GM21717 (cell line): ENCODE measurements around the gene SLC25A33.

ENCODE experiments used
- ATAC-seq: cut with Tn5 transposase; IDR thresholded peaks from one replicate; pipeline ENCODE4 v1.9.1; 2021; ENCODE audit warnings: mild to moderate bottlenecking, moderate library complexity; ENCODE audit not compliant: unreplicated experiment

SLC25A33 gene

DNA sequence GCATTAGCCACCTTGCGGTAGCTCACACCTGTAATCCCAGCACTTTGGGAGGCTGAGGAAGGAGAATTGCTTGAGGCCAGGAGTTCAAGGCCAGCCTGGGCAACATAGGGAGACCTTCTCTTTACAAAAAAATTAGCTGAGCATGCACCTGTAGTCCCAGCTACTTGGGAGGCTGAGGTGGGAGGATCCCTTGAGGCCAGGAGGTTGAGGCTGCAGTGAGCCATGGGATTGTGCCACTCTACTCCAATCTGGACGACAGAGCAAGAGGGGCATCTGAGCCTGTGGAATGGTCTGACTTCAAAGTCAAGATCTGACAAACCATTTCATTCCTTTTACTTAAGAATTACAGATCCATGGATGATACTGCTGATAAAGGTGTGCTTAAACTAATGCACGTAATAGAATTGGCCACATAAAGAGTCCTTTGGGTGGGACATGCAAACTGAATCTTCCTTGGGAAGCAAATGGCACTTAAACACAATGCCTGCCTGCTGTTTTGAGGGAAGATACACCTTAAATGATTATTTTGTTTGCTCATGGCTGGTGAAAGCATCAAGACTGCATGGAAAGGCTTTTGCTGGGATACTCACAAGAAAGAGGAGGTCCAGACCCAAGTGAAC, 47.0 kb downstream of the SLC25A33 start:
- no peak for ATAC-seq

DNA sequence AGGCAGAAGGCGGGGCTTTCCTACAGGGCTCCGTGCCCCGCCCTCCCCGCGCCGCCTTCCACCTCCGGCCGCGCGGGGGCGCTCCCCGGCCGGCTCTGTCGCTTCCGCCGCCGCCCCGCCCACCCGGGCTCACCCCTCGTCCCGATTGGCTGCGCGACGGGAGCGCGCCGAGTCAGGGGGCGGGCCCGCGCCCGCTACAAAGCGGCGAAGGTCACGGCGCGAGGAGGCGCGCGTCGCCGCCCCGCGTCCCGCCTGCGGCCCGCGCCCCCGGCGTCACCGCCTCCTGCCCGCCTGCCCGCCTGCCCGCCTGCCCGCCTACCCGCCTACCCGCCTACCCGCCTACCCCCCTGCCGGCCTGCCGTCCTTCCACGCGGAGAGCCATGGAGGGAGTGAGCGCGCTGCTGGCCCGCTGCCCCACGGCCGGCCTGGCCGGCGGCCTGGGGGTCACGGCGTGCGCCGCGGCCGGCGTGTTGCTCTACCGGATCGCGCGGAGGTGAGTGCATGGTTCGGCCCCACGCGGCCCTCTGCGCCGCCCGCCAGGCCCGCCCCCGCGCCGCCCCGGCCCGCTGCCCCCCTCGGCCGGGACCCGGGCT, 49.4 kb downstream of the SLC25A33 start, which contains the start of gene TMEM201:
Gene TMEM201 (plus strand): TSS at position 361 of the 593 bp plus-strand sequence. CDS start 20 bp downstream, at position 381.
- ATAC-seq: peak; percentile 70

DNA sequence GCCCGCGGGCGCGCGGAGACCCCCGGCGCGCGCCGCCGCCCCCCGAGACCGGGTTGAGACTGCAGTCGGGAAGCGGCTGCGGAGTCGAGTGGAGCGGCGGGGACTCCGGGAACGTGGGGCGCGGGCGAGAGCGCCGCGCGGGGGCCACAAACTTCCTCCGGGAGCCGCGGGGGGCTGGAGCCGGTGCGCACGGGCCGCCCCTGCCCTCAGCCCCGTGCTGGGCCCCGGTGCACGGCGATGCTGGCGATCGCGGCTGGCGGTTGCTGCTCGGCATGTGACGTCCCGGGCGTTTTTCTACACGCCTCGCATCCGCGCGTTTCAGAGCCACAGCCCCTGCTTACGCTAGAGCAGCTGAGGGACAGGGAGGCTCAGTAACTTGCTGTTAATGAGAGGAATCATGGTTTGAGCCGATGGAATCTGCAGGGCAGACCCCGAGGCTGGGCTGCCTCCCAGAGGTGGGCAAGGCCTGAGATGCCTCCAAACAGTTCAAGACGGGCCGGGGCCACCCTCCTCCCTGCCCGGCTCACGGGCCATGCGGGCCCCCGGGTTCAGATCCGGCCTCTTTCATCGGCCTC, 50.0 kb downstream of the SLC25A33 start:
- ATAC-seq: peak; percentile 9

DNA sequence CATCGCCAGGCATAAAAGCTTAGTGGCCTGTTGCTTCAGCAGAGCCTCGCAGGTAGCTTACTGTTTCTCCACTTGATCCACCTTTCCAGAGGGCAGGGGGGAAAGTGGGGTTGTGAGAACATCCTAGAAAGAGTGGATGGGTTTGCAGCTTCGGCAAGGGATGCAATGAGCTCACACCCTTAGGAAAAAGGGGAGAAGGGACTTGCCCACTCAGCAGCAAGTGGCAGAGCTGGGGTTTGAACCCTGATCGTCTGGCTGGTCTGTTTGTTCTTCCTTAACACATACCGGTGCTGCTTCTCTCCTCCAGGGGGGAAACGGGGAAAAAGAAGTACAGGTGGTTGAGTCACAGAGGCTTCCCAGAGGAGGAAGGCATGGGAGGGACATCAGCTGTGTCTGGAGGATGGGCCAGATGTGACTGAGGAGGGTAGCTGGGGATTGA, 50.5 kb downstream of the SLC25A33 start:
- ATAC-seq: no peak

DNA sequence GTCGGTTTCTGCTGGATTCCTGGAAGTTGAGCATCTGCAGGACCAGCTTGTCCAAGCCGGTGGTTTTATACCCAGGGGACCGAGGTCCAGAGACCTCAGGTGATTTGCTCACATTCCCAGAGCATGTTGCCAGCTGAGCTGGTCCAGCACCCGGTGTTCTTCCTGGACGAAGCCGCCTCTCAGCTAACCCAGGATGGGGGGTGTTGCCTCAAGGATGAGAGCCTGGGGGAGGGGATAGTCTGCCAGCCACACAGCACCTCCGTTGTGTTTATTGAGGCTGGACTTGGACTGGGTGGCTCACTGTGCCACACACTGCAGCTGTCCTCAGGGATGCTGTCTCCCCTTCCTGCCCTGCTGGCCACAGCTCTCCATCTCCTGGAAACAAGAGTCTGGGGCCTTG, 50.9 kb downstream of the SLC25A33 start:
- no peak for ATAC-seq

DNA sequence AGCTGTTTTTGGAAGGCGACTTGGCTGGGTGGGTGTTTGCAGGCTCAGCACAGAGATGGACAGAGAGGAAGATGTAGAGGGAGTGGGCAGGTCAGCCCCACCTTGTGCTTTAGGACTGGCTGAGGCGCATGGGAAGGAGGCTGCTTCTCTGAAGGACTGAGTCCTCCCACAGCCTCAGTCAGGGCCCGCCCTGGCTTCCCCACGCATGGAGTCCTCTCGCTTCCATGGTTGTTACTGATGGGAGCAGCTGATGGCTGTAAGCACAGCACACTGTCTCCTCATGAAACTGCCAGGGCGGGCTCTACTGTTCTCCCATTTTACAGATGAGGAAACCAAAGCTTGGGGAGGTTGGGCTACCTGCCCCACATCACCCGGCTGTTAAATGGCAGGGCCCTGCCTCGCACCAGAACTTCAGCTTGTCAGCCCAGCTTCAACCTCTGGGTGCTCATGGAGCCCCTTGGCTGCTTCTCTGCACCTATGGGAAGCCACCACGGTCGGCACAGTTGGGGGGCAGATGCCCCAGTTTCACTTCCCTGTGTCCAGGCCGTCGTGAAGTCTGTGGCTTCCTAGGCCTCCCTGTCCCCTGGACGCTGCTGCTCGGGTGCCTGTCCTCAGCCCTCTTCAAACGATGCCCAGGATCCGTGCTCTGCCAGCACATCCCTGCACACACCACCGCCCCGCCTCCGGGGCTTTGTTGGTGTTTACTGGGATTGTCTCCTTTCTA, 51.8 kb downstream of the SLC25A33 start:
- no peak for ATAC-seq

DNA sequence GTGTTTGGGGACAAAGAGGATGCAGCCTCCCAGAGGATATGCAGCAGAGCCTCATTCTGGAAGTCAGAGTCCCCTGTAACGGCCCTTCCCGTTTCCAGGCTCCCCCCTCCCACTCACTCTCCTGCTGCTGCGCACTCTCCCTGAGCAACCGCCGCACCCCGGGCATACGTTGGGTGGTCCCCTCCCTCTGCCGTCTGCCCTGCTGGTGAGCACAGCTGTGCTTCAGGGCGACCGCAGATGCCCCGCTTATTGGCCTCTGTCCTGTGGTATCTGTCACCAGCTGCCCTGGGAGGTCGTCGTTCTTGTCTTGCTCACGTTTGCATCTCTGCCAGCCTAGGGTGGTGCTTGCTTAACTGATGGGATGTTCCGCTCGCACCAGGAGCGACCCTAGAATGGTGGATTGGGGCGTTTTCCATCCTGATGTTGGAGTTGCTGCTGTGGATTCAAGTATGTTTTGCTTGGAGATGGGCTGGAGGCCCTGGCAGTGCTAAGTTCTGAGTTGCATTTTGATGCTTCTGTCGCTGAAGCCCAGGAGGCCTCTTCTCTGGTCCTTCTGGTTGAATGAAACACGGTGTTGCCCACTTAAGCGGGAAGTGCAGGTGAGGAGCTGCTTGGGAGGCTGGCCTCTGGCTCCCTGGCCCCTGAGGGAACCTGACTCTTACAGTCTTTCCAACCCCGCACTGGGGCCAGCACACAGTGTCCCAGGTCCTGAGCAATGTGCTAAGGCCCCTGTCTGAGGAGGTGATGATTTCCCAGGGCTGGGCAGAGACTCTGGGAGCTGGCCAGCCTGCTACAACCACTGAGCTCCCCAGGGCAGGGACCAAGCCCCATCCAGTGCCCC, 52.6 kb downstream of the SLC25A33 start:
- ATAC-seq: no peak

DNA sequence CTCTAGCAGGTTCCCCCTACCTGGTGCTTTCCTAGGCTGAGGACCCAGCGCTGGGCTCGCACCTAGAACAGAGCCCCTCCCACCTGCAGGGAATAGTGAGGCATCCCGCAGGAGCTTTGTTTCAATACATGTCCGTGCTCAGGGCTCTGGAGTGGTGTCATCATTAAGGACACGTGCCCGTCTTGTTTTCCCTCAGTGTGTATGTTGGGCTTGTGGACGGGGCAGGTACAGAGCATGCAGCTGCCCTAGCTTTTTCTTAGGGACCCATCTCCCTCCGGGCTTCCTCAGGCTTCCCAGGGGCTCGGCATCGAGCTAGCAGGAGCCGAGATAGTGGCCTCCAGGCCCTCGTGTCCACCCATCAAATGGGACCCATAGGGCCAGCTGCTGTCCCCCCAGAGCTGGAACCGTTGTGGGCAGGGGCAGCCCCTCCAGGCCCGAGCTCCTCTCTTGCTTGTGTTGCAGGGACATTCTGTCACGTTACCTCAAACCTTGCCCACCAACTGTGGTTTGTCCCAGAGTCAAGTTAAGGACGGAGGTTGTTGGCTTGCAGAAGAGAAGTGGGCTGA, 53.3 kb downstream of the SLC25A33 start:
- ATAC-seq: no peak

DNA sequence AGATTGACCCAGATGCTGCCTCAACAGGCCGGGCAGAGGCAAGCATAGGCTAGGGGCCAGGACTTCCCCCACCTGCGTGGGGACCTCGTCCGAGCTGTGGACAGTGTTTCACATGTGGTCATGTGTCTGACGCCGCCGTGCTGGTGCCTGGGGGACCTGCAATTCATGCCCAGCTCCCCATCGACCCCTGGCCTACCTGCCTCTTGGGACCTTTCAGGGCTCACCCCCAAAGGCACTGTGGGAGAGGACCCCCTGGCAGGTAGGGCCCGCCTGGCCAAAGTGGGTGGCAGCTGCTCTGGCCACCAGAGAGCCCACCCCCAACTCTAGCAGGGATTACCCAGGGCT, 53.9 kb downstream of the SLC25A33 start:
- no peak for ATAC-seq

DNA sequence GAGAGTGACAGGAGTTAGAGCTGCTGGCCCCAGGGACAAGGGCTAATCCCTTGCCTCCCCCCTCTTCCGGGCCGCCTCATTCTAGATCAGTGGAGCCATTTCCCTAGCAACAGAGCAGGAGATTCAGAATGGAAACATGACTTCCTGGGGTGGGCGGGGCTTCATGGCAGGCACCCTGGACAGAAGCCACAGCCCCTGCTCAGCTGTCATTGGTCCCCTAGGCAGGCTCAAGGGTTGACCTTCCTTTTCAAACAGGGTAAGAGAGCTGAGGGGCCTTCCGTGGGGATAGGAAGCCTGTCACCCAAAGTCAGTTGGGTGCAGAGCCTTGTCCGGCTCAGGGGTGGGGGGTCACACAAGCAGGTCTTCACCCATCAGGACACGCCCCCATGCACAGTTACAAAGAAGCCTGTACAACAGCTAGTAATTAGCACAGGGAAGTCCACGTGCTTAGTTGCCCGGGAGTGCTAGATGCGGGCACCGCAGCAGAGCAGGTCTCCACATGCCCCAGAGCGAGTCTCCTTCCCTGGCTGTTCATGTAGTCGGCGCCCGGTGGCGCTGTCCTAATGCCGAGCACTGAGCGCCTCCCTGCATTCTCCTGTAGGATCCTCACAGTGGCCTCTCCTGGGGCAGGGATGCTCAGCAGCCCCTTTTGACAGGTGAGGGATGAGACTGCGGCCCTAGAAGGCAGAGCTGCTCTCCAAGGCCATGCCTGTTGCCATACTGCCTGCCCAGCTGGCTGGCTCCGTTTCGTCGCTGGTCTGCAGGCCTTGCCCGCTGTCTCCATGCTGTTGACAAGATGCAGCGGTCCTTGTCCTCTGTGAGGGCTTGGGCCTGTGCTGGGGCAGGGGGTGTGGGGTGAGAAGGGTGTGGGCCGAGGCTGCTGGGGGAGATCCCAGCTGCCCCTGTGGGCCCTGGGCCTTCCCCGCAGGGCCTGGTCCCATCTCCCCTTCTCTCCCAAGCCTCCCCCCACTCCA, 54.5 kb downstream of the SLC25A33 start:
- no peak for ATAC-seq

DNA sequence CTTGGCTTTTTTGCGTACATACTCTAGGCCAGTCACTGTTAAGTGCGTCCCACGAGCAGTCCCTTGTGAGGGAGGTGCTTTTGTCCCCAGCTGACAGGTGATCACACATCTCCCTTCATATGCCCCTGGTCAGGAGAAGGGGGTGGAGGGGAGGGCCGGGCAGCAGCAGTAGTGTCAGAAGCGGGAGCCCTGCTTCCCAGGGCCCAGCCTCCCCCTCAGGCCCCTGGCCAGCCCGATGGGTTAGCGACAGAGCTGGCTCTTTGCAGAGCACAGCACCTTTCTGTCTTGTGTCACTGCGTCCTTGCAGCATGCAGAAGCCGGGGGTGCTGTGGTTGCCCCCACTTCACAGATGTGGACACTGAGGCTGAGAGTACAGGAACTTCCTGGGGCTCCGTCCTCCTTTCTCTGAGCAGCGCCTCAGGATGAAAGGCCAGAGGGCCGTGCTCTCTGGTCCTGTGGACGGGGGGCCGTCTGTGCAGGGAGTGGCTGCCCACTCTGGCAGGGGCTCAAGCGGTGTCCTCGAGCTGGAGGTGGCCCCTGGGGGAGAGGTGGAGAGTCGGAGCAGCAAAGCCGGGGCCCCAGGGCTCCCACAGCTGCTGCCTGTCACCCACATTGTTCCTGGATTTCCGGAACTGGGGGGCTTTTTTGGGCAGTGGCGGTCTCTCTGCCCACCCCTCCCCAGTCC, 55.3 kb downstream of the SLC25A33 start:
- no peak for ATAC-seq

DNA sequence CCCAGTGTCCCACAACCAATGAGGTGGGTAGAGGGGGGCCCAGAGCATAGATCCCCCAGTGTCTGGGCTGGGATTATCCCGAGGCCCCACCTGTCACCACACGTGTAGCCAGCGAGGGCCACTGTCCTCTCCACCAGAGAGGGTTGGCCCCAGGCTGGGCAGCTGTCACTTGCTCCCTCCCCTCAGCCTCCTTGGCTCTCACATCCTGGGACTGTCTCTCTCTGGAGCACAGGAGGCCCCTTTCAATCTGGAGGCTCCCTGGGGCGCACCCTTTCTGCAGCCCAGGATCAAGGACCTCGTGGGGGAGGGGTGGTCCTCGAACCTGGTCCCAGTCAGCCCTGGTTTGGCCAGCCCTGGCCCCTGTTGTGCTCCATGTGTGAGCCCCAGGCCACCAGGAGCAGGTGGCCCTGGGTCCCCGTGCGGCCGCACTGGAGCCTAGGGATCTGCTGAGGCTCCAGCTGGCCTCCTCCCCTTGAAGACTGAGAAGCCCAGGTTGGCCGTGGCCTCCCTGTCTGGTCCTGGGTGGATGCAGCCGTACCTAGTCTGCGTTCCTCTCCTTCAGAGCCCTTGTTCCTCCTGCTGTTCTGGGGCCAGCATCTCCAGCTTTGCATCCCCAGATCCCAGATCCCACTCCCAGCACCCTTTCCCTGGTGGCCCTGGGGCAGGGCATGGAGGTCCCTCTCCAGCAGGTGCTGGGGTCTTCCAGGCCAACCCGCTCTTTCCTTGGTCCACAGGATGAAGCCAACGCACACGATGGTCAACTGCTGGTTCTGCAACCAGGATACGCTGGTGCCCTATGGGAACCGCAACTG, 56.1 kb downstream of the SLC25A33 start:
- no peak for ATAC-seq

DNA sequence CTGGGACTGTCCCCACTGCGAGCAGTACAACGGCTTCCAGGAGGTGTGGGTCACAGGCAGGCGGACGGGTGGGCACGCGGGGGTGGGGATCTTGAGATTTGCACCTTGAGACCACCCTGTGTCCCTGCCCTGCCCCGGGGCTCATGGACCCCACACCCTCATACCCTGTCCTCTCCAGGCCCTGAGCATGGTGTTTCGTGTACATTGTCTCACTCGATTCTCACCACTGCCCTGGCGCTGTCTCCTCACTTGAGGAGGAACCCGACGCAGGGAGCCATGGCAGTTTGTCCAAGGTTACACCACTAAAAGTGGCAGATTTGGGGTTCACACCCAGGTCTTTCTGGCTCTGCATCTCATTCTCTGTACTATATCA, 56.7 kb downstream of the SLC25A33 start:
- ATAC-seq: no peak

DNA sequence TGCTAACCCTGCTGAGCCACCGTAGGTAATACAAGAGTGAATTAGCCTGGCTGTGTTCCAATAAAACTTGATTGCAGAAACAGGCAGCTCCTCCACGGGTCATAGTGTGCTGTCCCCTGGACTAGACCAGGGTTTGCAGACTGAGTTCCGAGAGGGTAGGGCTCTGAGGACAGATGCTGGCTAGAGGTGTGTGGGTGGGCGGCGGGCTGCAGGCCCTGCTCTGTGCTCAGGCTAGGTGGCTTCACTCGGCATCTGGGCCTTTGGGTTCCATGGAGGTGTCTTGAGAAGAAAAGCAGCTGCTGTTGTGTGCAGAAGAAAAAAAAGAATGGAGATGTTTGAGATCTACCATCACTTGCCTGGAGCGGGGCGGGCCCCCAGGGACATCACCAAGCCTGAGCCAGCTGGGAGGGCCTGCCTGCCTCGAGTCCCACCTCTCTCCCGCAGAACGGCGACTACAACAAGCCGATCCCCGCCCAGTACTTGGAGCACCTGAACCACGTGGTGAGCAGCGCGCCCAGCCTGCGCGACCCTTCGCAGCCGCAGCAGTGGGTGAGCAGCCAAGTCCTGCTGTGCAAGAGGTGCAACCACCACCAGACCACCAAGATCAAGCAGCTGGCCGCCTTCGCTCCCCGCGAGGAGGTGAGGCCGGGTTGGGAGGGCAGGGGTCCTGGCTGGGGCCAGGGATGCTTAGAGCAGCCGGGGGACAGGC, 57.3 kb downstream of the SLC25A33 start:
- no peak for ATAC-seq

DNA sequence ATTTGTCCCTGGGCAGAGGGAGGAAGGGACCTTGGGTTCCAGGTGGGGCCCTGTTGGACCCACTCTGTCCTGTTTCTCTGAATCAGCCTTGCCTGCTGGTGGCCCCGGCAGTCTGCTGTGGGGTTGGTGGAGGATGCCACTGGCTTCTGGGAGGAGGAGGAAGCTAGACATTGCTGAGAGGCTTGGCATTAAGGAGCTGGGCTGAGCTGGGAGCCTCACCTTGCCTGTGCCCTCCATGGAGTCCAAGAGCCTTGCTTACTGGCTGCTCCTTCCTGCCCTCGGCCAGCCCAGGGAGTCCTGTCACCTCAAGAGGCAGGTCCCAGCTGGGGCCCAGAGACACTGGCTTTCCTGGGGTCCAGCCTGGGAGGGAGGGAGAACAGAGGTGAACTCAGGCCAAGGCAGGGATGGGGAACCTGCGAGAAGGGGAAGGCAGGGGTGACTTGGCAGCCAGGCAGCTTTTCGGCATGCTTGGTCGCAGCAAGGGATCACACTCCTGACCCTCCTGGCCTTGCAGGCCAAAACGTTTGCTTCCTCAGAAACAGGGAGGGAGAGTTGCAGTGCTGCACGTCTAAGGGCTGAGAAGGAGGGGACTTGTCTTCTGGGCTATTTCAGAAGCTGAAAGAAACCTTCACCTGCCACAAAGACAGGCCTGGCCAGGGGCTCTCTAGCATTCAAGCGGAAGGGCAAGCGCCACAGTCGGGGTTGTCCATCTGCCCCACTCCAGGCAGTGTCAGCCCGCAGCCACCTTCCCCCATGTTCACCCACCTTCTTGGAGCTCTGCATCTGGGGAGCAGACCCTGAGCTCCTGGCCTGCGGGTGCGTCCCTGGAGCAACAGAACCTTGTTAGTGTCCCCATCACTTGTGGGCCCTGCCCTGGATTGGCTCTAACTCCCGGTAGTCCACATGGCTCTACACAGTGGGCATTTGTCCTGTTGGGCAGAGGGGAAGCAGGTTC, 58.4 kb downstream of the SLC25A33 start:
- ATAC-seq: no peak

DNA sequence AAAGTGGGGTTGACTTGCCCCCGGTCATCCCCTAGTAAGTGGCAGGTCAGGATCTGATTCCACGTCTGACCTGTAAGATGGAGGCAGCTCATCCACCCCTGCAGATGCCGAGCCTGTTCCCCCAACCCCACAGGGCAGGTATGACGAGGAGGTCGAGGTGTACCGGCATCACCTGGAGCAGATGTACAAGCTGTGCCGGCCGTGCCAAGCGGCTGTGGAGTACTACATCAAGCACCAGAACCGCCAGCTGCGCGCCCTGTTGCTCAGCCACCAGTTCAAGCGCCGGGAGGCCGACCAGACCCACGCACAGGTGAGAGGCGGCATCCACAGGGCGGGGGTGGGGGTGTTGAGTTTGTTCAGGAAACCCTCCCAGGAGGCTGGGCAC, 59.0 kb downstream of the SLC25A33 start:
- ATAC-seq: no peak
